ENCODE data around the gene UBR4.

Gene UBR4

GRCh38 chr1:19100028-19100427 is 110.0 kb downstream of the UBR4 start:
- no peak for DNase-seq (ENCODE audit: extremely low read depth in 1 of 2, low read depth in 1 of 2)

DNA sequence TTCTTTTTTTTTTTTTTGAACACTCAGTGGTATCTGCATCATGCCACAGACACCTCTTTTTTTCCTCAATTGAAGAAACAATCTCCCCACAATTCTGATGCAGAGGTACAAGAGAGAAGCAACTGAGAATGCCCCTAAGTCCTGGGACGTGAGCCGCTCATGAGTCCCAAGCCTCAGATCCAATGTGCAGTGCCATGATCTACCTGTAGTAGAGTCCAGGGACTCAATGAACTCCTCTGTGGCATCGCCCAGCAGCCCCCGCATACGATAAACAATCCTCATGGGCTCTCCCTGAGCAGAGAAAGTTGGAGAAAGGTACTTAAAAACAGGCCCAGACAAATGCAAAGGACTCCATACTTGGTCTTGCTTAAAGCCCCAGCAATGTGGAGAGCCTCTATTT is 113.1 kb downstream of the UBR4 start:
- DNase-seq (ENCODE audit: extremely low read depth in 1 of 2, low read depth in 1 of 2), result no peak

GRCh38 chr1:19096036-19096833 is 113.8 kb downstream of the UBR4 start:
- no peak for DNase-seq (ENCODE audit: extremely low read depth in 1 of 2, low read depth in 1 of 2)

- DNase-seq (ENCODE audit: extremely low read depth in 1 of 2, low read depth in 1 of 2), result no peak
Observed at GRCh38 chr1:19091196-19091953, 118.7 kb downstream of the UBR4 start.

DNA sequence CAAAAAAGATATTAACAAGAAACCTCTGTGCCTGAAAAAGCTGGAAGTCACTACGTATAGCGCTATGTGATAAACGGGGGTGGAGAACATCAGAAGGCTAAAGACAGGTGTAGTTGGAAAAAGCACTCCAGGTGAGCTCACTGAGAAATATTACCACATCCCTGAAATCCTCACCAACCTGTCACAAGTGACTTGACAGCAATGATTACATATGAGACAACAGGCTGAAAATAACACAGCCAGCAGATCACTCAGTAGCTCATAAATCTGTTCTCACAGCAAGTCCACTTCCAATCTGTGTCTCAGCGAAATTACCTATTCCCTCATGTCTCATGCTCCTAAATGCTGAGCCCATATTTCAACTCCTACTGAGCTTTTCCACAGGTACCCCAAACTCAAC is 120.5 kb downstream of the UBR4 start:
- DNase-seq (ENCODE audit: extremely low read depth in 1 of 2, low read depth in 1 of 2), result no peak

DNA sequence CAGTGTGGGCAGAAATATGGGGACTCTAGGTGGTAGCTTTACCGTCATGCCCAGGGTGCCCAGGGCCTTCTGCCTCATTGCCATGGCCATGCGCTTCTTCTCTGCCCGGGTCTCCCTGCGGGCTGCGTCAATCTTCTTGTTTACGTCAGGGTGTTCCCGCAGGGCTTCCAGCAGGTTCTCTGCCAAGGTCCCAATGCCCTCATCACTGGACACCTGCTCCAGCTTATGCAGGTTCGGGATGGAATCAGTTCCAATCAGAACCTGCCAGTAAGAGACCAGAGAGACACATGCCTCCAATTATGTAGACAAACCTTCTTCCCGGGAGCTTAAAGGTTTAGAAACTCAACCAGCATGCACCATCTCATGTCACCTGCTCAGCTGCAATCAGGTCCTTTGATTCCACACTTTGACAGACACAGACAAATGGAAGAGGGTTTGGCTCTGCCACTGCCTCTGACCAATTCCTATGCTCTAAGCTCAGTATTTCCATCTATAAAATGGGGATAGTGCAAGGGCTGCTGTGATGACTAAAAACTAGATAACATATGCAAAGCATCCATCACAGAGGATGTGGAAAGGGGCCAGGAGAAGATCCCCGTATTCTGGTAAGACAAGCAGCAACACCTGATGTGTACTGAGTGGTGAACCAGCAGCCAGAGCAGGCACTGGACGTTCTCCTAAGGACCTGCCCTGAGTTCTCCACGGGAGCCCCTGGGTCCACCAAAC is 121.2 kb downstream of the UBR4 start:
- DNase-seq (ENCODE audit: extremely low read depth in 1 of 2, low read depth in 1 of 2), result no peak

DNA sequence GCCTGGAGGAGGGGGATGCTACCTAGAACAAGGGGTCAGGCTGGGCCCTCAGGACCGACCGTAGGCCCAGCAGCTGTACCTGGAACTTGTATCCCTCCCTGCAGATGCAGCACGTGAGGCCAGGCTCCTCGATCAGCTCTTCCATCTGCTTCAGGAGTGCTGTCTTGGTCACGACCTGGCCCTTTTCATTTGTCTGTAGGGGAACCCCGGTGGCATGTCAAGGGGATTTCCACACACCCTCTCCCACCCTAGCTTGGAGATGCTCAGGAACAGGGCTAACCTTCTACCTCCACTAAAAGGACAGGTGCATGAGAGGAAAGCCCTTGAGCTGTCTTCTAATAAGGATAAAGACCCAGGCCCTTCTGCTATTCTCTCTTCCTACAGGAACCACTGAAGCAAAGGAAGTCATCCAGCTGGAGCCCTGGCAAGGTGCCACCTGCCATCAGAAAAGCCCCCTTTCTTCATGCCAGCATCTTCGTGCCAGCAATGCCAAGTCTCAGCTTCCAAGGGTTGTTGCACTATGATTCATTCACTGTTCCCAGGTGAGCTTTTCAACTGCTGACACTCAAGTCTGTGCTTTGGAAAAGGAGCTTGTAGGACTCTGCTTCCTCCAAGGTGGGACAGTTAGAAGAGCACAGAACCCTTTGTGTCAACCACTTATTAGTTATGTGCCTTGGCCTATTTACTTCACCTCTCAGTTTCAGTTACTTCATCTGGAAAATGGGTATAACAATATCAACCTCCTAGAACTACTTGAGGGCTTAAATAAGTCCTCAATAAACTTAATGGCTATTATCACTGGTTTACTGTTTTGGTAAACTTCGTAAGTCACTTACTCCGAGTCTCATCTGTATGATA is 122.1 kb downstream of the UBR4 start:
- no peak for DNase-seq (ENCODE audit: extremely low read depth in 1 of 2, low read depth in 1 of 2)

DNA sequence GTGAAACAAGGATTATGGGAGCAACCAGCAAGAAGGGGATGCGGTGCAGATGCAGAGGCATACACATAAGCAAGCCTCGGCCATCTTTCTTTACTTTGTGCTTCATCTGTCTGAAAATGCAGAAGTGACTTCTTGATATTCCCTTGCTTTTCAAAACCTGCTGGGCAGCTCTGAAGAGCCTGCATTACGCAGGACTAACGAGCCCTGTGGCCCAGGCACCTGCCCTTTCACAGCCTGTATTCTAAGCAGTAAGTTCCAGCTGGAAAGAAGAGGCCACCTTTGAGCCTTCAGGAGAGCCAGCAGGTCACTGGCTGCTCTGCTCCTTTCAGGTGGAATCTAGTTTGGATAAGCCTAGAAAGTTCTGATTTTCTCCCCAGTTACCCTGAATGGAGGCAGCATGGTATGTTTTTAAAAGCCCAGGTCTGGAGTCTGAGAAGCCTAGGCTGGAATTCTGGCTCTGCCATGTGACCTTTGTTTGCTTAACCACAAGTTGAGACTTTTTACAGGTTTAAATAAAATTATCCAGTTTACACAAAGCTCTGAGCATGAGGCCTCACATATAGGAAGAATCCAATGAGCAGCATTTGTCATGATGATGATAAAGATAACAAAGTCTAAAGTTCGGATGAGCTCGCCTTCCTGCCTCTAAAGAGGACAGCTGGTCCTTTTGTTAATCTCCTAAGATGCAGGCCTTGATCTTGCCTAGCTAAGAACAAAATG is 122.9 kb downstream of the UBR4 start:
- no peak for DNase-seq (ENCODE audit: extremely low read depth in 1 of 2, low read depth in 1 of 2)

GRCh38 chr1:19086176-19086875 is 123.7 kb downstream of the UBR4 start:
- DNase-seq (ENCODE audit: extremely low read depth in 1 of 2, low read depth in 1 of 2), result no peak

- no peak for DNase-seq (ENCODE audit: extremely low read depth in 1 of 2, low read depth in 1 of 2)
Observed at GRCh38 chr1:19084206-19084738, 125.8 kb downstream of the UBR4 start.

DNA sequence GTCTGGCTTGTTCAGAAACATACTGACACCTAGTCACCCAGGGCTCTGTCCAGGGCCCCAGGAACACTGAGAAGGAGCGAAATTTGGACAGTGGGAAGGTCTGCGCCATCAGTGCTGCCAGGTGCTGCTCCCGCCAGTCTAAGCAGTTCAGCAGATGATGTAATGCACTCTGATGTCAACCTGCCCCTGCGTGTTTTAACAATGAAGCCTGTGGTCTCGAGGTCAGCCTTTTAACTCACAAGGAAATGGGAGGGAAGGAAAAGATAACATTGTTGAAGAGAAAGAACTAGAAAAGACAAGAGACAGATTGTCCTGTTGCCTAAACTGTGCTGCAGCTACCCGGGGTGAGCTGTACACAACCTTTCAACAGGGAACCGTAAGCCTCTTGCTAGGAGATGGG is 127.0 kb downstream of the UBR4 start:
- no peak for DNase-seq (ENCODE audit: extremely low read depth in 1 of 2, low read depth in 1 of 2)

GRCh38 chr1:19081218-19081893 is 128.7 kb downstream of the UBR4 start:
- DNase-seq (ENCODE audit: extremely low read depth in 1 of 2, low read depth in 1 of 2), result no peak

- no peak for DNase-seq (ENCODE audit: extremely low read depth in 1 of 2, low read depth in 1 of 2)
Observed at GRCh38 chr1:19080721-19081120, 129.3 kb downstream of the UBR4 start.

- DNase-seq (ENCODE audit: extremely low read depth in 1 of 2, low read depth in 1 of 2), result no peak
Observed at GRCh38 chr1:19079541-19080472, 130.3 kb downstream of the UBR4 start.

DNA sequence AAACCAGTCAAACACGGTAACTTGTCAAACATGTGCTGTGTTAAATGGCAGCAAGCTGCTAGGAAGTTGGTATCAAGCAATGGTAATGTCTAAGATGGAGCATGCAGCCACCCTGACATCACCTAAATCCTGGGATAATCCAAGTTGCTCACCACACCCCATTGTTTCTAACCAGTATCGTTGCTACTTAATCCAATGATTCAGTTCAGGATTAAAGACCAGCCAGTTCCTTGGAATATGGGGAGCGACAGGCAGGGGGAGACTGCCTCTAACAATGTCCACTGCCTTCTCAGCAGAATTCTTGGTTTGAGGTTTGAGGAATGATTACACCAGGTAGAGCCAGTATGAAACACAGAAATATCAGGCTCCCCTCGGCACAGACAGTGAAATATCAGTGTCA is 131.5 kb downstream of the UBR4 start:
- no peak for DNase-seq (ENCODE audit: extremely low read depth in 1 of 2, low read depth in 1 of 2)

GRCh38 chr1:19076841-19077616 is 133.0 kb downstream of the UBR4 start:
- no peak for DNase-seq (ENCODE audit: extremely low read depth in 1 of 2, low read depth in 1 of 2)
